Fibroblast of peridontal ligament (primary cell): ENCODE measurements around the gene MGST3.
A peak's percentile ranks its signal among the peaks of the same experiment; 100 is the strongest.
"Not testable (repeated sequence)": the region's sequence is repeated elsewhere in the genome, so short reads cannot be mapped to it uniquely, and the experiment has no call there.

ENCODE experiments used
- DNase-seq: peaks from one replicate; pipeline ENCODE4 v3.0.0-alpha.2; 2010; ENCODE audit errors: extremely low read depth

The MGST3 gene

DNA sequence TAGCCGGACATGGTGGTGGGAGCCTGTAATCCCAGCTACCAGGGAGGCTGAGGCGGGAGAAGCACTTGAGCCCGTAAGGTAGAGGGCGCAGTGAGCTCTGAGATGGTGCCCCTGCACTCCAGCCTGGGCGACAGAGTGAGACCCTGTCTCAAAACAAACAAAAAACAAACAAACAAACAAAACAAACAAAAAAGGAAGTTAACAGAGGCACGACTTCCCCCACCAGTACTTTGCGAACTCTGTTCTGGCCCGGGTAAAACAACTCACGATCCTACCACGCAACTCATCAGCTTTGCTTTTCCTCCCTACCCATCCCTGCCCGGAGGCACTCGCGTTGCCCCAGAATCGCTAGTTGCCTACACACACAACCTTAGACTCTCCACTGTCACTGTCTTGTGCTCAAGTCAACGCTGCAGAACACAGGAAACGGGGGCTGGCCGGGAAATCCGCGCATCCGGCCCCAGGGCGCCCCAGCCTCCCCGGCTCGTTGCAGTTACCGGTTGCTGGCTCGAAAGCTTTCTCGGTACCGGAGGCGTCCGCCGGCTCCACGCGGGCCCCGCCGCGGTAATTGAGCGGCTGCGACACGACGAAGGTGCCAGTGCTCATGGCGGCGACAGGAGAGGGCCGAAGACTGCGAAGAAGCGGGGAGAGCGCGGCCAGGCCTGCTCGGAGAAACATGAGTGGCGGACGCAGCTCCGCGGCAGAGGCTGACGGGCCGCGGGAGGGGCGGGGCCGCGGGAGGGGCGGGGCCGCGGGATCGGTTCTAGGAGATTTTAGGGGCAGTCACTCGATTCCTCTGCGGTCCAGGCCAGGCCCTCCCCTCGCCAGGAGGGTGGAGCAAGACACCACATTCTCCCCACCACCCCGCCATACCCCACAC, 67.1 kb downstream of the MGST3 start, which contains the start of gene ALDH9A1:
Gene ALDH9A1 (minus strand): TSS at position 682 of the 880 bp plus-strand sequence. CDS start 4 bp downstream, at position 678.
- DNase-seq = peak; percentile 77

DNA sequence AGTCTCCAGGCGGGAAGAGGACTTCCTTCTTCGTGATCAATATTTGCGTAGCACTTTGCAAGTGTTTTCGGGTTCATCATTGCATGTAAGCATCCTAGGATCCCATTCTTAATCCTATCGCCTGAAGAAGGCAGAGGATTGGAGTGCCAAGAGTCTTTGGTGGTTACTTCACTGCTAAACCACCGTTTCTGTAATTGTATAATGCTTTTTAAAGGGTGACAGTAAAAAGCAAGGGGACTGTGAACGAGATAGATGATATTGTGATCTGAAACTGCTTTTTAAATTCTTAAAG, 67.7 kb downstream of the MGST3 start:
- DNase-seq = no peak

DNA sequence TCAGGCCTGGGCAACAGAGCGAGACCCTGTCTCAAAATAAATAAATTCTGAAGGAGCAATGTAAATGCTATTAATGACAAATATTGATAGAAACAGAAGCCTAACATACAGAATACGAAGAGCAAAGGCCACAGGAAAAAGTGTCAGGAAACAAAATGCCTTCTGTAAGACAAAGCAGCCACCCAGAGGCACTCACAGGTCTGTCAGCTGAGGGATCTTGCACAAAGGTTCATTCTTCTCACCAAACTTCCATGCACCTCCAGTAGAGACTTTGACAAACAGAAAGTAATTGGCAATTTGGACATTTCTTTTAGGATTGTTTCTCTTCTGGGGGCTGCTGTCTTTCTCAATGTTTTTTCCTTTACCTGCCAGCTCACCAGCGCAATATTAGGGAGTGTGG, 68.5 kb downstream of the MGST3 start:
- no peak for DNase-seq

DNA sequence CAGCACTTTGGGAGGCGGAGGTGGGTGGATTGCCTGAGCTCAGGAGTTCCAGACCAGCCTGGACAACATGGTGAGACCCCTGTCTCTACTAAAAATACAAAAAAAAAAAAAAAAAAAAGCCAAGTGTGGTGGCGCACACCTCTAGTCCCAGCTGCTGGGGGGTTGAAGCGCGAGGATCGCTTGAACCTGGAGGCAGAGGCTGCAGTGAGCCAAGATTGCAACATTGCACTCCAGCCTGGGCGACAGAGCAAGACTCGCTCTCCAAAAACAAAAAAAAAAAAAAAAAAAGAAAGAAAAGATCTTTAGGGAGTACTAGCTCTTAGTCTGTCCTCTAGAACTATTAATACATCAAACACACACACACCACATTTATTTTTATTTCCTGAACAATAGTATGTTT, 70.9 kb downstream of the MGST3 start:
- DNase-seq = not testable (repeated sequence)

DNA sequence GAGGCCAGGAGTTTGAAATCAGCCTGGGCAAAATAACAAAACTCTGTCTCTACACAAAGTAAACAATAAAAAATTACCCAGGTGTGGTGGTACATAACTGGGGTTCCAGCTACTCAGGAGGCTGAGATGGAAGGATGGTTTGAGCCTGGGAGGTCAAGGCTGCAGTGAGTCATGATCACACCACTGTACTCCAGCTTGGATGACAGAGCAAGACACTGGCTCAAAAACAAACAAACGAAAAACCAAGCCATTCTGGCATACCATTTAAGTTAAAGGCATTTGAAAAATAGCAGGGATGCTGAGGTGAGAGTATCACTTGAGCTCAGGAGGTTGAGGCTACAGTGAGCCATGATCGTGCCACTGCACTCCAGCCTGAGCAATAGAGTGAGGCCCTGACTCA, 72.6 kb downstream of the MGST3 start:
- no peak for DNase-seq
